Adrenal gland (tissue), 12 donors: Measurements from ENCODE around the gene RASGRP2. TPM values are rescaled to one million over a fixed set of nuclear protein-coding genes. Genes with fewer than 3 reads are reported as not detected.
A peak's percentile ranks its signal among the peaks of the same experiment; 100 is the strongest.

ENCODE experiments used
- DNase-seq, 7 donors: peaks; one replicate each; pipeline ENCODE4 v3.0.0-alpha.2; 2019 to 2020
- H3K27ac ChIP-seq, 5 donors: fragments of 200-600 bp; sonication (generic) in 4 of 5; 1 replicate in 3 of 5; 2 replicates in 2 of 5; pipeline versions ENCODE4 v1.5.1 to v1.8.0; 2016 to 2020; ENCODE audit warnings: mild to moderate bottlenecking in 1 of 5
- H3K27me3 ChIP-seq: fragments of 200-600 bp; 2 replicates; pipeline ENCODE4 v1.8.0; 2021
- H3K36me3 ChIP-seq, 2 donors: fragments of 200-600 bp; replicated peaks in 1 of 2; 1 replicate in 1 of 2; 2 replicates in 1 of 2; pipeline versions ENCODE4 v1.5.1 to v1.8.0; 2018 to 2022
- H3K4me1 ChIP-seq, 2 donors: fragments of 200-600 bp; replicated peaks in 1 of 2; 1 replicate in 1 of 2; 2 replicates in 1 of 2; pipeline versions ENCODE4 v1.5.1 to v1.8.0; 2018 to 2021
- H3K4me3 ChIP-seq, 4 donors: fragments of 200-600 bp; sonication (generic) in 3 of 4; one replicate each; pipeline ENCODE4 v1.5.1; 2016 to 2018
- H3K9me3 ChIP-seq, 3 donors: fragments of 200-600 bp; sonication (generic) in 1 of 3; replicated peaks in 1 of 3; 1 replicate in 2 of 3; 2 replicates in 1 of 3; pipeline versions ENCODE4 v1.5.1 to v1.8.0; 2016 to 2021
- CTCF ChIP-seq, 6 experiments: fragments of 450-650 bp in 4 of 6; fragments of 200-600 bp in 2 of 6; sonication (generic) in 1 of 6; IDR thresholded peaks; 1 replicate in 5 of 6; 2 replicates in 1 of 6; pipeline versions ENCODE4 v1.5.1 to v1.8.0; 2016 to 2021; ENCODE audit warnings: antibody characterized with exemption in 6 of 6, mild to moderate bottlenecking in 2 of 6, moderate library complexity in 1 of 6
- POLR2A ChIP-seq, 2 donors: fragments of 450-650 bp; IDR thresholded peaks; one replicate each; pipeline ENCODE4 v1.6.1; 2017; ENCODE audit warnings: antibody characterized with exemption in 2 of 2, mild to moderate bottlenecking in 2 of 2, moderate library complexity in 1 of 2
- WGBS, 4 donors: extraction: QIAGEN DNeasy Blood & Tissue Kit in 2 of 4; methylation state at CpG; one replicate each; pipeline versions ENCODE4 v1.1.5 to v1.1.7; 2013 to 2017; 5-methylcytosine and 5-hydroxymethylcytosine counted together
- intact Hi-C, 2 donors: fragments of 100-400 bp; cut with DNase I; formaldehyde crosslinking; loops; one replicate each; pipeline versions ENCODE4 v1.14.1 to v1.15.0; 2022 to 2023
- polyA plus RNA-seq, 3 donors: library from polyadenylated mRNA; stranded (reverse); fragments of 200-250 nt in 2 of 3; fragments of 350-450 nt in 1 of 3; fragmentation: Illumina TruSeq in 1 of 3; extraction: RNeasy Lipid Tissue Mini Kit (QIAGEN cat#74804) in 1 of 3; gene quantifications; one replicate each; pipeline ENCODE4 v1.2.3, GENCODE V29; 2013 to 2014
- total RNA-seq, 9 donors: library from RNA; depleted of rRNA in 4 of 9; stranded (reverse); fragments of >200 nt in 4 of 9; fragments of 120-200 nt in 1 of 9; fragmentation: NEBNext Ultra II Directional in 1 of 9; extraction: Animal tissue kit (Norgen Biotek cat#: 25700) in 1 of 9; gene quantifications; one replicate each; pipeline versions ENCODE4 v1.1.0 to v1.2.4, GENCODE V29; 2013 to 2023
- donor health status: healthy with polysubstance abuse.
- donor health status: Bipolar disorder and iron deficiency.
- donor health status: DM: yes; HTN: yes; CAD: no.
- donor health status: DM: no; HTN: no; CAD: no.
- donor health status: DM: no; HTN: no; CAD: no.
- donor health status: DM: yes; HTN: yes; CAD: no.

The RASGRP2 gene
- total and polyA plus RNA-seq, 12 donors = 3.6 to 81.9 (median 12.3) TPM

DNA sequence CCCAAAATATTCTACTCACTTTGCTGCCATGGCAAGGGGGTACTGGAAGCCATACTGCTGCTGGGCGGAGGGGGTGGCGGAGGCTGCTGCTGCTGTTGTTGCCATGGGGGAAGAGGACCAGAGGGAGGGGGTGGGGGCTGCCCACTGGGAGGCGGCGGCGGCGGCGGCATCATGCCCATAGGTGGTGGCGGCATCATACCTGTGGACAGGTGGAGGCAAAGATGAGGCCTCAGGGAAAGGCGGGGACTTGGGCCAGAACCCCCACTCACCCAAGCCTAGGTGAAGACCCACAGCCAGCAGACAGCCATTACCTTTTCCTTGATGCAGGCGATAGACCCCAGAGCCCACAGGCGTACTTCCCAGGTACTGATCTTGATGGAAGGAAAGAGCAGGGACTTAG is 22.9 kb upstream of the RASGRP2 start:
- H3K4me1 ChIP-seq = peaks cover 27 to 57% of the 10 kb centered on the region in 2 donors
- TF ChIP-seq POLR2A (IDR thresholded peaks at IDR 0.05) = no peak
- no peak for TF ChIP-seq CTCF (IDR thresholded peaks at IDR 0.05)
- WGBS, 4 donors = 88 to 93% (median 90%) methylated on average over 9 to 11 of the region's 11 CpGs
- intact Hi-C loops = no loop called here
- peaks cover 0 to 4% (median 0%) of the 10 kb centered on the region in 3 donors for H3K9me3 ChIP-seq
- no peak overlapping the region for H3K4me3 ChIP-seq
- peak in 2 of 7 donors; percentile 20 to 30 for DNase-seq
- no peaks in the 10 kb centered on the region for H3K27me3 ChIP-seq
- H3K36me3 ChIP-seq = peaks cover 0 to 91% of the 10 kb centered on the region in 2 donors
- peak overlapping the region in 2 of 5 donors; percentile 57 to 83 for H3K27ac ChIP-seq

DNA sequence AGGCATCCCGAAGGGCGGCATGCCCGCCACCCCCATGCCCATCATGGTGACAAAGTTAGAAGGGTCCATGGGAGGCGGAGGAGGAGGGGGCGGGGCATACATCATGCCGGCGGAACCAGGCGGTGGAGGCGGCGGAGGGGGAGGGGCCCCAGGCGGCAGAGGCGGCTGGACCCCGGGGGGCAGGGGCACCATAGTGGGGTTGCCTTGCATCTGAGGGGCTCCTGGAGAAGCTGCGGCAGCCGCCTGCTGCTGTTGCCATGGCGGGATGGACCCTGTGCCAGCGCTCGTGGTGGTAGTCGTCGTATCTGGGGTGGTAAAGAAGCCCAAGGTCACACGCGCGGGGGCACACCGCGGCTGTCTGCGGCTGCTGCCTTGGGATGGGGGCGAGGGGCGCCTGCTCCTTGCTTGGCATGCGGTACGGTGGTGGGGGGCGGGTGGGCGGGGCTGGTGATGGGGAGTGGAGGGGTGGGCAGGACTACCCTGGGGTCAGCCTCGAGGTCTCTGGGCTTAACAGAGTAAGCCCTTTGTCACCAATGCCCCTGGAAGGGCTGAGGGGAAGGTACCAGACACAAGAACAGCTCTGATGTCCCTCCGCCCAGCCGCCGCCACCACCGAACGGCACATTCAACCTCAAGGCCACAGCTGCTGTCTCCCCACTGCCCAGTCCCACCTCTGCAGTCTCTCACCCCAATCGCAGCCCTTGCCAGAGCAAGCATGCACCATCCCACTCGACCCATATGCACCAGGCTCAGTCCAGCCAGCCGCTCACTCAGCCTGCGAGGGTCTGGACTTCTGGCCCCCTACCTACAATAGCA is 22.1 kb upstream of the RASGRP2 start:
- Histone ChIP-seq H3K27me3 (no peaks in the 10 kb centered on the region), H3K4me1 (peaks cover 27 to 55% of the 10 kb centered on the region in 2 donors), H3K9me3 (no peaks in the 10 kb centered on the region), H3K36me3 (peaks cover 0 to 83% of the 10 kb centered on the region in 2 donors), H3K4me3 (no peak overlapping the region), H3K27ac (peak overlapping the region in 2 of 5 donors; percentile 17 to 83)
- intact Hi-C loops = no loop called here
- DNase-seq = peak in 6 of 7 donors; percentile 38 to 63 (median 56)
- TF ChIP-seq CTCF (IDR thresholded peaks at IDR 0.05) = no peak
- no peak for TF ChIP-seq POLR2A (IDR thresholded peaks at IDR 0.05)
- WGBS, 4 donors = 57 to 80% (median 67%) methylated on average over 22 to 42 of the region's 42 CpGs

GRCh38 chr11:64765291-64765850 is 21.4 kb upstream of the RASGRP2 start:
- Histone ChIP-seq H3K9me3 (no peaks in the 10 kb centered on the region), H3K4me1 (peaks cover 27 to 61% of the 10 kb centered on the region in 2 donors), H3K27me3 (no peaks in the 10 kb centered on the region), H3K4me3 (no peak overlapping the region), H3K36me3 (peaks cover 0 to 76% of the 10 kb centered on the region in 2 donors), H3K27ac (peak overlapping the region in 1 of 5 donors; percentile 83)
- WGBS, 4 donors = 83 to 87% (median 84%) methylated on average over 30 of the region's 30 CpGs
- intact Hi-C loops = no loop called here
- peak in 2 of 7 donors; percentile 31 to 48 for DNase-seq
- TF ChIP-seq CTCF (IDR thresholded peaks at IDR 0.05) (peak in 4 of 6 experiments; percentile 20 to 28 (median 24)), POLR2A (IDR thresholded peaks at IDR 0.05) (no peak)

DNA sequence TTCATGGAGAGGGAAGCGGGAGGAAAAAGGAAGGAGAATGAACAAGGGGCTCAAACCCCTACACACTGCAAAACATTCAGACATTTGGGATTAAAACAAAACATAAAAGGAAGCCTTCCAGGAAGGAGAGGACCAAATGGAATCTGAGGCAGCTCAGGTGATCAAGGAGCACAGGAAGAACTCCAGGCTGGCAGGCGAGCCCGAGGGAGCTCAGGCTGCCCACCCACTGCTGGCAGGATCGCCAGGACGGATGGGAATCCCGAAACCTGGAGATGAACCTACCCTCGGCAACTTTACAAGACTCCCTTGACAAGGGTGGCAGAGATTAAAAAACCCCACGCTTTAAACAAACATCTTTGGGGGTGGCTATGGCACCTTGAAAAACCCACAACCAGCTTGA is 20.8 kb upstream of the RASGRP2 start:
- Histone ChIP-seq H3K27ac (peak overlapping the region in 2 of 5 donors; percentile 1 to 74), H3K4me3 (no peak overlapping the region), H3K27me3 (no peaks in the 10 kb centered on the region), H3K4me1 (peaks cover 27 to 67% of the 10 kb centered on the region in 2 donors), H3K9me3 (no peaks in the 10 kb centered on the region), H3K36me3 (peaks cover 0 to 70% of the 10 kb centered on the region in 2 donors)
- WGBS, 4 donors = 74 to 80% (median 77%) methylated on average over 8 of the region's 8 CpGs
- no peak for TF ChIP-seq CTCF (IDR thresholded peaks at IDR 0.05)
- TF ChIP-seq POLR2A (IDR thresholded peaks at IDR 0.05) = no peak
- peak in 2 of 7 donors; percentile 15 to 19 for DNase-seq
- intact Hi-C loops = no loop called here
